MG63 (cell line): ENCODE results near the gene NOLC1. TPM values are rescaled to one million over a fixed set of nuclear protein-coding genes. Genes with fewer than 3 reads are reported as not detected.

ENCODE experiments used
- DNase-seq: peaks from one replicate; pipeline ENCODE4 v3.0.0-alpha.2; 2020
- H3K27me3 ChIP-seq: fragments of 250-450 bp; sonication (Bioruptor Pico); 2 replicates; pipeline ENCODE4 v1.5.1; 2020; ENCODE audit warnings: mild to moderate bottlenecking, moderate library complexity
- H3K36me3 ChIP-seq: fragments of 250-450 bp; sonication (Bioruptor Pico); 2 replicates; pipeline ENCODE4 v1.5.1; 2020; ENCODE audit warnings: mild to moderate bottlenecking, moderate library complexity
- H3K4me3 ChIP-seq: fragments of 250-450 bp; sonication (Bioruptor Pico); 2 replicates; pipeline ENCODE4 v1.5.1; 2020; ENCODE audit warnings: mild to moderate bottlenecking, moderate library complexity
- H3K9me3 ChIP-seq: fragments of 250-450 bp; sonication (Bioruptor Pico); 2 replicates; pipeline ENCODE4 v1.5.1; 2020; ENCODE audit warnings: mild to moderate bottlenecking, moderate library complexity
- total RNA-seq: library from RNA; depleted of rRNA; stranded (reverse); fragments of >200 nt; shearing (Covaris generic); gene quantifications from 2 replicates; pipeline ENCODE4 v1.2.3, GENCODE V29; 2014; ENCODE audit warnings: low replicate concordance

The NOLC1 gene
- total RNA-seq, 1 experiment from 2014 or later, result 120 TPM

DNA sequence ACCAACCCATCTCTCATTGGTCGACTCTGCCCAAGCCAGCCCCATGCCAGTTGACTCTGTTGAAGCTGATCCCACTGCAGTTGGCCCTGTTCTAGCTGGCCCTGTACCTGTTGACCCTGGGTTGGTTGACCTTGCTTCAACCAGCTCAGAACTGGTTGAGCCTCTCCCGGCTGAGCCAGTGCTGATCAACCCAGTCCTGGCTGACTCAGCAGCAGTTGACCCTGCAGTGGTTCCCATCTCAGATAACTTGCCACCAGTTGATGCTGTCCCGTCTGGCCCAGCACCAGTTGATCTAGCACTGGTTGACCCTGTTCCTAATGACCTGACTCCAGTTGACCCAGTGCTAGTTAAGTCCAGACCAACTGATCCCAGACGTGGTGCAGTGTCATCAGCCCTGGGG, 12.0 kb upstream of the NOLC1 start:
- Histone ChIP-seq H3K9me3 (no peaks in the 10 kb centered on the region), H3K27me3 (no peaks in the 10 kb centered on the region), H3K36me3 (peaks cover 91% of the 10 kb centered on the region), H3K4me3 (no peak overlapping the region)
- no peak for DNase-seq

DNA sequence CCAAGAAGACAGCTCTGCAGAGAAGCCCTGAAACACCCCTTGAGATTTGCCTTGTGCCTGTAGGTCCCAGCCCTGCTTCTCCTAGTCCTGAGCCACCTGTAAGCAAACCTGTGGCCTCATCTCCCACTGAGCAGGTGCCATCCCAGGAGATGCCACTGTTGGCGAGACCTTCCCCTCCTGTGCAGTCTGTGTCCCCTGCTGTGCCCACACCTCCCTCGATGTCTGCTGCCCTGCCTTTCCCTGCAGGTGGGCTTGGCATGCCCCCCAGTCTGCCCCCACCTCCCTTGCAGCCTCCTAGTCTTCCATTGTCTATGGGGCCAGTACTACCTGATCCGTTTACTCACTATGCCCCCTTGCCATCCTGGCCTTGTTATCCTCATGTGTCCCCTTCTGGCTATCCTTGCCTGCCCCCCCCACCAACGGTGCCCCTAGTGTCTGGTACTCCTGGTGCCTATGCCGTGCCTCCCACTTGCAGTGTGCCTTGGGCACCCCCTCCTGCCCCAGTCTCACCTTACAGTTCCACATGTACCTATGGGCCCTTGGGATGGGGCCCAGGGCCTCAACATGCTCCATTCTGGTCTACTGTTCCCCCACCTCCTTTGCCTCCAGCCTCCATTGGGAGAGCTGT, 11.2 kb upstream of the NOLC1 start:
- no peak for DNase-seq
- Histone ChIP-seq H3K36me3 (peaks cover 88% of the 10 kb centered on the region), H3K4me3 (no peak overlapping the region), H3K27me3 (no peaks in the 10 kb centered on the region), H3K9me3 (no peaks in the 10 kb centered on the region)

DNA sequence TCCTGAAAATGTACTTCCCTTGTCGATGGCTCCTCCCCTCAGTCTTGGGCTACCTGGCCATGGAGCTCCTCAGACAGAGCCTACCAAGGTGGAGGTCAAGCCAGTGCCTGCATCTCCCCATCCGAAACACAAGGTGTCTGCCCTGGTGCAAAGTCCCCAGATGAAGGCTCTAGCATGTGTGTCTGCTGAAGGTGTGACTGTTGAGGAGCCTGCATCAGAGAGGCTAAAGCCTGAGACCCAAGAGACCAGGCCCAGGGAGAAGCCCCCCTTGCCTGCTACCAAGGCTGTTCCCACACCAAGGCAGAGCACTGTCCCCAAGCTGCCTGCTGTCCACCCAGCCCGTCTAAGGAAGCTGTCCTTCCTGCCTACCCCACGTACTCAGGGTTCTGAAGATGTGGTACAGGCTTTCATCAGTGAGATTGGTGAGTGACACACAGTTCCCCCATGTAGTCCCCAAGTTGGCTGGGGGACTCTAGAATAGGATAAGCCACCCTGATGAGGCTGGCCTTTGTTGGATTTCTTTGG, 10.5 kb upstream of the NOLC1 start:
- H3K9me3 ChIP-seq, result no peaks in the 10 kb centered on the region
- H3K27me3 ChIP-seq, result no peaks in the 10 kb centered on the region
- peaks cover 88% of the 10 kb centered on the region for H3K36me3 ChIP-seq
- H3K4me3 ChIP-seq, result no peak overlapping the region
- no peak for DNase-seq

DNA sequence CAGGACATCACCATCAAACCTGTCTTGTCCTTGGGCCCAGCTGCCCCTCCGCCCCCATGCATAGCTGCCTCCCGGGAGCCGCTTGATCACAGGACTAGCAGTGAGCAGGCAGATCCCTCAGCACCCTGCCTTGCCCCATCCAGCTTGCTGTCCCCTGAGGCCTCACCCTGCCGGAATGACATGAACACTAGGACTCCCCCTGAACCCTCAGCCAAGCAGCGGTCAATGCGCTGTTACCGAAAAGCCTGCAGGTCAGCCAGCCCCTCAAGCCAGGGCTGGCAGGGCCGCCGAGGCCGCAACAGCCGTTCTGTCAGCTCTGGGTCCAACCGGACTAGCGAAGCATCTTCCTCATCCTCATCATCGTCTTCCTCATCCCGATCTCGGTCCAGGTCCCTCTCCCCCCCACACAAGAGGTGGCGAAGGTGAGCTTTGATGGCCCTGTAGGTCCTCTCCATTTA, 5.2 kb upstream of the NOLC1 start:
- Histone ChIP-seq H3K9me3 (no peaks in the 10 kb centered on the region), H3K27me3 (no peaks in the 10 kb centered on the region), H3K4me3 (no peak overlapping the region), H3K36me3 (peaks cover 78% of the 10 kb centered on the region)
- no peak for DNase-seq

DNA sequence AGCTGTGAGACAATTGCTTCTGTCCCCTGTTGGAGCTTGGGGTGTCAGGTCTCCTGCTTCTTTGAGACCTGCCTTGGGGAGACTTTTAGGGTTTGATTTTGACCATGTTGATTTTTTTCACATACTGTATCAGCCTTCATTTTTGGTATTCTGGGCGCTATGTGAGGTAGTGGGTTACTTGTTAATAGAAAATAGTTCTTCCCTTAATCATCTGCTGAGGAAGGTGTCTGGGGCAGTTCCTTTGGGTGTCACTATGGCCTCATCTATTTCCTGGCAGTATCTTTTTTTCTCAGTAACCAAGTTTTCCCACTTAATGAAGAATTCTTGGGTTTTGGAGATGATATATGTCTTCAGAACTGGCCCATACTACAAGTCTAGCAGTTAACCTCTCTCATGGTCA, 4.6 kb upstream of the NOLC1 start:
- Histone ChIP-seq H3K9me3 (no peaks in the 10 kb centered on the region), H3K36me3 (peaks cover 78% of the 10 kb centered on the region), H3K27me3 (no peaks in the 10 kb centered on the region), H3K4me3 (no peak overlapping the region)
- no peak for DNase-seq

DNA sequence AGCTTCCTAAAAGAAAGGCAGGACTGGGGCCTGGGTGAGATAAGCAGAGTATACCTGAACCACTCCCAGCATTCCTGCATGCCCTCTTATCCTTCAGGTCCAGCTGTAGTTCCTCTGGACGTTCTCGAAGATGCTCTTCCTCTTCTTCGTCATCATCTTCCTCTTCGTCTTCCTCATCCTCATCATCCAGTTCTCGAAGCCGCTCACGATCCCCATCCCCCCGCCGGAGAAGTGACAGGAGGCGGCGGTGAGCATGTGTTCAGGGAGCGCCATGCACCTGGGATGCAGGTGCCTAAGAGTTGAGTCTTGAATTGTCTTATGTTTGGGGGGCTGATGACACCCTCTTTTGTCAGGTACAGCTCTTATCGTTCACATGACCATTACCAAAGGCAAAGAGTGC, 3.9 kb upstream of the NOLC1 start:
- Histone ChIP-seq H3K4me3 (no peak overlapping the region), H3K27me3 (no peaks in the 10 kb centered on the region), H3K9me3 (no peaks in the 10 kb centered on the region), H3K36me3 (peaks cover 78% of the 10 kb centered on the region)
- no peak for DNase-seq

DNA sequence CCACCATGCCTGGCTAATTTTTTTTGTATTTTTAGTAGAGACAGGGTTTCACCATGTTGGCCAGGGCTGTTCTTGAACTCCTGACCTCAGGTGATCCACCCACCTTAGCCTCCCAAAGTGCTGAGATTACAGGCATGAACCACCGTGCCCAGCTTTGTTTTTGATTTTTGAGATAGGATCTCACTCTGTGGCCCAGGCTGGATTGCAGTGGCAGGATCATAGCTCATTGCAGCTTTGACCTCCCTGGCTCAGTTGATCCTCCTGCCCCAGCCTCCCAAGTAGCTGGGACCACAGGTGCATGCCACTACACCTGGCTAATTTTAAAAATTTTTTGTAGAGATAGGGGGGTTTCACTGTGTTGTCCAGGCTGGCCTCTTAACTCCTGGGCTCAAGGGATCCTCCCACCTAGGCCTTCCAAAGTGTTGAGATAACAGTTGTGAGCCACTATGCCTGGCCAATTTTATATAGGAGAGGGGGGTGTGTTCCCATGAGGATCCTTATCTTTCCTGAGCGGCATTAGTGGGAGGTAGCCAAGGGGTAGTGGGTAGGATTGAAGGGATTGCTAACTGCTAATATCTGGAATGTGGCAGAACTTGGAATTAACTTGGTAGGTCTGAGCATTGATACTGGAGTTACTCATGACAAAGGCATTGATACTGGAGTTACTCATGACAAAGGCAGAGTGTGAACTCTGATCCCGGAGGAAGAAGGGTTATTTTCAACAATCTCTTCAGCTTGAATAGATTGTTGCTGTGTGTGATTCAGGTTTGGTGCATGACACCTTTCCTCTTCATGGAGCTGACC, 1.0 kb upstream of the NOLC1 start:
- peak; percentile 51 for DNase-seq
- peaks cover 78% of the 10 kb centered on the region for H3K36me3 ChIP-seq

DNA sequence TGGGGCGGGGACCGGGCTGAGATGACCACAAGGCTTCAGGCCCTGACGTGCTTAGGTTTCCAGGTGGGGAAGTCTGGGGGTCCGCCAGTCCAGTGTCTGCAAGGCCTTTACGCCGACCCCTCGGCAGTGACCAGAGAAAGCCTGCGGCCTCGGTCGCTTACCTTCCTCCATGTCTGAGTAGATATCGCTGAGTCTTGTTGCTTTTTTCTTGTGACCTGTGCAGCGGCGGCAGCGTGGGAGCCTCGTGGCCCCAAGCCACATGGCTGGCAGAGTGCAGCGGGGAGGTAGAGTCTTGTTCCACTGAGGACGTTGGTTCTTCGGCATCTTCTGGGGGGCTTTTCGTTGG, 329 bp downstream of the NOLC1 start:
- peak overlapping the region; percentile 98 for H3K4me3 ChIP-seq
- H3K9me3 ChIP-seq, result no peaks in the 10 kb centered on the region
- peaks cover 78% of the 10 kb centered on the region for H3K36me3 ChIP-seq
- no peaks in the 10 kb centered on the region for H3K27me3 ChIP-seq
- peak; percentile 31 for DNase-seq

More for the DNA sequence above, 1.0 kb upstream of the NOLC1 start:
- H3K4me3 ChIP-seq, result peak overlapping the region; percentile 98
- H3K9me3 ChIP-seq, result no peaks in the 10 kb centered on the region
- H3K27me3 ChIP-seq, result no peaks in the 10 kb centered on the region

DNA sequence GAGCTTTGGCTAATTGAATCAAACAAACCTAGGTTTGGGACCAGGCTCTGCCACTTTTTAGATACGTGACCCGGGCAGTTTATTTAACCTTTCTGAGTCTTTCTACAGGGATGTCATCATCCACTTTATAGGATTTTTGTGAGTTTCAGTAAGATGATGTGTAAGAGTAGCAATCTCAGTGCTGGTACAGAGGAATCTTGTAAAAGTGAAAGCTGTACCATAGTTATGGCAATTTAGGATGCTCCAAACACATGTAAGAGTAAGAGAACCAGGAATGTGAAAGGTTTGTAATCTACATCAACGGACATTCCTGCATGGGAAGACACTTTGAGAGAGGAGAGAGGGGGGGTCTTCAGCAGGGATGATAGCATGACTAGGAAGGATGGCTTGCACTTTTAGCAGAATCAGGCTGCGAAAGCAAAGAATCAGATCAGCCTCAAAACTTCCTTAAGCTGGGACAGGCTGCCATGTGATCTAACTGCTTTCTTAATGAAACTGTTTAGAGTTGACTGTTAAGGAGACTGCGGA, 968 bp downstream of the NOLC1 start:
- Histone ChIP-seq H3K4me3 (peak overlapping the region; percentile 98), H3K27me3 (no peaks in the 10 kb centered on the region), H3K9me3 (no peaks in the 10 kb centered on the region), H3K36me3 (peaks cover 78% of the 10 kb centered on the region)
- DNase-seq, result no peak

DNA sequence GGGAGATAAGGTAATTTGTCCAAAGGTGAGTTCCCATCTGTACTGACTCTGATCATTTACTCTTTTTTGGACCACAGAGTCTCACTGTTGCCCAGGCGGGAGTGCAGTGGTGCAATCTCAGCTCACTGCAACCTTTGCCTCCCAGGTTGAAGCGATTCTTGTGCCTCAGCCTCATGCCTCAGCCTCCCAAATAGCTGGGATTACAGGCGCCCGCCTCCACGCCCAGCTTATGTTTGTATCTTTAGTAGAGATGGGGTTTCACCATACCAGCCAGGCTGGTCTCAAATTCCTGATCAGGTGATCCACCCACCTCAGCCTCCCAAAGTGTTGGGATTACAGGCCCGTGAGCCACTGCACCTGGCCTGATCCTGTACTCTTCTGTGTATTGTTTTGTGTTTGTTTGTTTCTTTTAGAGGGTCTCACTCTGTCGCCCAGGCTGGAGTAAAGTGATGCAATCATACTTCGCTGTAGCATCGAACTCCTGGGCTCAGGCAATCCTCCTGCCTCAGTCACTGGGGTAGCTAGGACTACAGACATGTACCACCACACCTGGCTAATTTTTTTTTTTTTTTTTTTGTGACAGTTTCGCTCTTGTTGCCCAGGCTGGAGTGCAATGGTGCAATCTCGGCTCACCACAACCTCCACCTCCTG, 2.4 kb downstream of the NOLC1 start:
- Histone ChIP-seq H3K36me3 (peaks cover 77% of the 10 kb centered on the region), H3K9me3 (no peaks in the 10 kb centered on the region), H3K27me3 (no peaks in the 10 kb centered on the region), H3K4me3 (no peak overlapping the region)
- no peak for DNase-seq

DNA sequence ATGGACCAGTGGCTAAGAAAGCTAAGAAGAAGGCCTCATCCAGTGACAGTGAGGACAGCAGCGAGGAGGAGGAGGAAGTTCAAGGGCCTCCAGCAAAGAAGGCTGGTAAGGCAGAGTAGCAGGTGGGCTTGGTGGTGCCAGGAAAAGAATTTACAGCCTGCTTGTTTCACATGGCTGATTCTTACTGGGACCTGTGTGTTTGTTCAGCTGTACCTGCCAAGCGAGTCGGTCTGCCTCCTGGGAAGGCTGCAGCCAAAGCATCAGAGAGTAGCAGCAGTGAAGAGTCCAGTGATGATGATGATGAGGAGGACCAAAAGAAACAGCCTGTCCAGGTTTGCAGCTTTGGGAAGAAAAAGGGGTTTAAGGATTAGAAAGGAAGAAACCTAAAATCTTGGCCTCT, 5.0 kb downstream of the NOLC1 start:
- Histone ChIP-seq H3K4me3 (no peak overlapping the region), H3K36me3 (peaks cover 94% of the 10 kb centered on the region), H3K27me3 (no peaks in the 10 kb centered on the region), H3K9me3 (no peaks in the 10 kb centered on the region)
- no peak for DNase-seq

DNA sequence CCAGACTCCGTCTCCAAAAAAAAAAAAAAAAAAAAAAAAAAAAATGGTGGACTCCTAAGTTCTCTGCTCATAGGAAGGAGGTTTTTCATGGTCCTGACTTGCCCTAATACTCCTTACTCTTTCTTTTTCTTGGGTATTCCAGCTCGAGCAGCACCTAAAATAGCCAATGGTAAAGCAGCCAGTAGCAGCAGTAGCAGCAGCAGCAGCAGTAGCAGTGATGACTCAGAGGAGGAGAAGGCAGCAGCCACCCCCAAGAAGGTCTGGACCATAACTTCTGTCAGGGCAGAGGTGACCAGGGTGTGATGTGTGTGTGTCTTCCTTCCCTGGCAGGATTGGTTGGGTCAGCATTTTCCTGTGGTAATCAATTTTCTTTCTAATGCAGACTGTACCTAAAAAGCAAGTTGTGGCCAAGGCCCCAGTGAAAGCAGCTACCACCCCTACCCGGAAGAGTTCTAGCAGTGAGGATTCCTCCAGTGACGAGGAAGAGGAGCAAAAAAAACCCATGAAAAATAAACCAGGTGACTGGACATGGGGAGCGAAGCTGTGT, 6.9 kb downstream of the NOLC1 start:
- Histone ChIP-seq H3K36me3 (peaks cover 97% of the 10 kb centered on the region), H3K27me3 (no peaks in the 10 kb centered on the region), H3K4me3 (no peak overlapping the region), H3K9me3 (no peaks in the 10 kb centered on the region)
- DNase-seq, result no peak

DNA sequence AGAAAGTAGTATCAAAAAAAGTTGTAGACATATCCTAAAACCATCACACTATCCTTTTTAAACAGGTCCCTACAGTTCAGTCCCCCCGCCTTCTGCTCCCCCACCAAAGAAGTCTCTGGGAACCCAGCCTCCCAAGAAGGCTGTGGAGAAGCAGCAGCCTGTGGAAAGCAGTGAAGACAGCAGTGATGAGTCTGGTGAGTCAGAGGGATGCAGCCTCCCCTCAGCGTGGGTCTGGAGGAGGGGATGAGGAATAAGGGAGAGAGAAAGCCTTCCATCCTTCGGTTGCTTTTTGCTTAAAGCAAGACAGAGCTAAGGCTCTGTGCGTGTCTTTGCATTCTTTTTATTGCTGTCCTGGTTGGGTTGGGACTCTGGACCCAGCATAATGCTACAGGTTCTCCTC, 7.6 kb downstream of the NOLC1 start:
- H3K36me3 ChIP-seq, result peaks cover 94% of the 10 kb centered on the region
- no peak overlapping the region for H3K4me3 ChIP-seq
- H3K9me3 ChIP-seq, result no peaks in the 10 kb centered on the region
- no peak for DNase-seq
- no peaks in the 10 kb centered on the region for H3K27me3 ChIP-seq

DNA sequence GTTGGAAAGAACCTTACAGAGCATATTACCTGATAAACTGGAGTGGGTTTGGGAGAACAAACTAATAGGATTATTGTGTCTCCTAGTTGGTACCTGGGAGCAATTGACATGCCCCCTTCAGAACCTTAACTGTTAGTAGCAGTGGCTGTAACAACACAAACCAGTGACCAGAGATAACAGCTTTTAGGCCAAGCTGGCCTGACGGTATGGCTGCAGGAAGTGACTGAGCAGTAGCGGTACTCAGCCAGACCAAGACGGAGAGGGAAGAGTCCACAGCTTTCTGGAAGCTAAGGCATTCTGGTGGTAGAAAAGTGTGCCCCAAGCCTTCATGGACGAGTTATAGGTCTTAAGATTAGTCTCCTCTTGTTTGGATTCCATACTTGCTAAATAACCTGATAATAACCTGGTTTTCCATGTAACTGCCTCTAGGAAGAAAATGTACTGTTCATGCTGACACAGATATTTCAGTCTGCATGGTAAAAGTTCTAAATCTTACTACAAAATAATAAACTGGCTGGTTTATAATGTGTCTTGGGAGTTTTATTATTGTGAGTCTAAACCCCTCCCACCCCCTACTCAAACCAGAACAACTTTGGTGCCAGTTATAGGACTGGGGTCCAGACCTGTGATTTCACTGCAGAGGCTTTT, 11.3 kb downstream of the NOLC1 start:
- Histone ChIP-seq H3K36me3 (peaks cover 62% of the 10 kb centered on the region), H3K4me3 (no peak overlapping the region), H3K9me3 (no peaks in the 10 kb centered on the region), H3K27me3 (no peaks in the 10 kb centered on the region)
- DNase-seq, result no peak

DNA sequence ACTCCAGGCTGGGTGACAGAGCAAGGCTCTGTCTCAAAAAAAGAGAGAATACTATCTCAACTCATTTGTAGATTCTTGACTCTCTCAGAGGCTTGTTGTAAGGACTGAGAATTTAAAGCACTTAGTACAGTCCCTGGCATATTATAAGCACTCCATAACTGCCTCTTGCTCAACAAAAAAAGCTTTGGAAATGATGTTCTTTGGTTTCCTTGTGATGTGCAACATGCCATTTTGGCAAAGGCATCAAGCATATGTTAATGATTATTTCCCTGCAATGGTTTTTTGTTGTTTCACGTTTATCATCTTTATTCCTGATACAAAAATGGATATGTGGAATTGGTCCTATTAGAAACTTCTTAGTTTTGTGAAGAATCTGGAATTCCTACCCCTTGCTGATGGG, 15.7 kb downstream of the NOLC1 start:
- DNase-seq, result no peak
- Histone ChIP-seq H3K27me3 (no peaks in the 10 kb centered on the region), H3K4me3 (no peak overlapping the region), H3K36me3 (peaks cover 20% of the 10 kb centered on the region), H3K9me3 (no peaks in the 10 kb centered on the region)

DNA sequence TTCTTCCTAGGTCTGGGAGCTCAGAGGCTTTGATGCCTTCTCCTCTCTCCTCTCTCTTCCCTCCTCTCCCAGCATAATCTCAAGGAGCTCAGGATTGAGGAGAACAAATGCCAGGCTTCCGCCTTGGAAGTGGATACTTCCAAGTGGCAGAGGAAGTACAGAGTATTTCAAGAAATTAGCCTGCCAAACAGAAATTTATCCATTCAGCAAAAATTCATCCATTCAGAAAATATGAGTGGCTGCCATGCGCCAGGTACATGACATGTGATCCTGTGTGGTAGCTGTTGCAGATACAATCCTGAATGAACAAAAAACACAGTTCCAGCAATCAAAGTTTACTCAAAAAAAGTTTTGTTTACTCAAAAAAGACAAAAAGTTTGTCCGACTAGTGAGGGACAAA, 18.4 kb downstream of the NOLC1 start:
- peaks cover 3% of the 10 kb centered on the region; the same call in 1 of the 2 replicates for H3K36me3 ChIP-seq
- H3K9me3 ChIP-seq, result no peaks in the 10 kb centered on the region
- no peak for DNase-seq
- H3K27me3 ChIP-seq, result no peaks in the 10 kb centered on the region
- no peak overlapping the region for H3K4me3 ChIP-seq
